Adrenal gland (tissue), 12 donors: Measurements from ENCODE around the gene MYO7A. TPM values are rescaled to one million over a fixed set of nuclear protein-coding genes. Genes with fewer than 3 reads are reported as not detected.

Experiments used
- DNase-seq, 7 donors: peaks; one replicate each; pipeline ENCODE4 v3.0.0-alpha.2; 2019 to 2020
- H3K27ac ChIP-seq, 5 donors: fragments of 200-600 bp; sonication (generic) in 4 of 5; 1 replicate in 3 of 5; 2 replicates in 2 of 5; pipeline versions ENCODE4 v1.5.1 to v1.8.0; 2016 to 2020; ENCODE audit warnings: mild to moderate bottlenecking in 1 of 5
- H3K27me3 ChIP-seq: fragments of 200-600 bp; 2 replicates; pipeline ENCODE4 v1.8.0; 2021
- H3K36me3 ChIP-seq, 2 donors: fragments of 200-600 bp; replicated peaks in 1 of 2; 1 replicate in 1 of 2; 2 replicates in 1 of 2; pipeline versions ENCODE4 v1.5.1 to v1.8.0; 2018 to 2022
- H3K4me1 ChIP-seq, 2 donors: fragments of 200-600 bp; replicated peaks in 1 of 2; 1 replicate in 1 of 2; 2 replicates in 1 of 2; pipeline versions ENCODE4 v1.5.1 to v1.8.0; 2018 to 2021
- H3K4me3 ChIP-seq, 4 donors: fragments of 200-600 bp; sonication (generic) in 3 of 4; one replicate each; pipeline ENCODE4 v1.5.1; 2016 to 2018
- H3K9me3 ChIP-seq, 3 donors: fragments of 200-600 bp; sonication (generic) in 1 of 3; replicated peaks in 1 of 3; 1 replicate in 2 of 3; 2 replicates in 1 of 3; pipeline versions ENCODE4 v1.5.1 to v1.8.0; 2016 to 2021
- CTCF ChIP-seq, 6 experiments: fragments of 450-650 bp in 4 of 6; fragments of 200-600 bp in 2 of 6; sonication (generic) in 1 of 6; IDR thresholded peaks; 1 replicate in 5 of 6; 2 replicates in 1 of 6; pipeline versions ENCODE4 v1.5.1 to v1.8.0; 2016 to 2021; ENCODE audit warnings: antibody characterized with exemption in 6 of 6, mild to moderate bottlenecking in 2 of 6, moderate library complexity in 1 of 6
- POLR2A ChIP-seq, 2 donors: fragments of 450-650 bp; IDR thresholded peaks; one replicate each; pipeline ENCODE4 v1.6.1; 2017; ENCODE audit warnings: antibody characterized with exemption in 2 of 2, mild to moderate bottlenecking in 2 of 2, moderate library complexity in 1 of 2
- WGBS, 4 donors: extraction: QIAGEN DNeasy Blood & Tissue Kit in 2 of 4; methylation state at CpG; one replicate each; pipeline versions ENCODE4 v1.1.5 to v1.1.7; 2013 to 2017; 5-methylcytosine and 5-hydroxymethylcytosine counted together
- intact Hi-C, 2 donors: fragments of 100-400 bp; cut with DNase I; formaldehyde crosslinking; loops; one replicate each; pipeline versions ENCODE4 v1.14.1 to v1.15.0; 2022 to 2023
- polyA plus RNA-seq, 3 donors: library from polyadenylated mRNA; stranded (reverse); fragments of 200-250 nt in 2 of 3; fragments of 350-450 nt in 1 of 3; fragmentation: Illumina TruSeq in 1 of 3; extraction: RNeasy Lipid Tissue Mini Kit (QIAGEN cat#74804) in 1 of 3; gene quantifications; one replicate each; pipeline ENCODE4 v1.2.3, GENCODE V29; 2013 to 2014
- total RNA-seq, 9 donors: library from RNA; depleted of rRNA in 4 of 9; stranded (reverse); fragments of >200 nt in 4 of 9; fragments of 120-200 nt in 1 of 9; fragmentation: NEBNext Ultra II Directional in 1 of 9; extraction: Animal tissue kit (Norgen Biotek cat#: 25700) in 1 of 9; gene quantifications; one replicate each; pipeline versions ENCODE4 v1.1.0 to v1.2.4, GENCODE V29; 2013 to 2023
- donor health status: healthy with polysubstance abuse.
- donor health status: Bipolar disorder and iron deficiency.
- donor health status: DM: yes; HTN: yes; CAD: no.
- donor health status: DM: no; HTN: no; CAD: no.
- donor health status: DM: no; HTN: no; CAD: no.
- donor health status: DM: yes; HTN: yes; CAD: no.

Gene MYO7A
- total and polyA plus RNA-seq, 12 donors: 5.5 to 175 (median 91.6) TPM

GRCh38 chr11:77193911-77194830 is 66.1 kb downstream of the MYO7A start:
- Histone ChIP-seq H3K27ac (no peak overlapping the region), H3K36me3 (peaks cover 0 to 68% of the 10 kb centered on the region in 2 donors), H3K9me3 (no peaks in the 10 kb centered on the region), H3K4me3 (no peak overlapping the region), H3K27me3 (no peaks in the 10 kb centered on the region), H3K4me1 (peaks cover 0 to 7% of the 10 kb centered on the region in 2 donors)
- 89 to 93% (median 91%) methylated on average over 10 to 15 of the region's 15 CpGs for WGBS, 4 donors
- intact Hi-C loops: no loop called here
- TF ChIP-seq POLR2A (IDR thresholded peaks at IDR 0.05) (no peak), CTCF (IDR thresholded peaks at IDR 0.05) (no peak)
- peak in 1 of 7 donors; percentile 5 for DNase-seq

GRCh38 chr11:77195071-77195755 is 67.2 kb downstream of the MYO7A start:
- Histone ChIP-seq H3K36me3 (peaks cover 0 to 59% of the 10 kb centered on the region in 2 donors), H3K27me3 (no peaks in the 10 kb centered on the region), H3K4me1 (peaks cover 0 to 12% of the 10 kb centered on the region in 2 donors), H3K9me3 (no peaks in the 10 kb centered on the region), H3K27ac (no peak overlapping the region), H3K4me3 (no peak overlapping the region)
- TF ChIP-seq CTCF (IDR thresholded peaks at IDR 0.05): no peak
- no peak for TF ChIP-seq POLR2A (IDR thresholded peaks at IDR 0.05)
- 80 to 90% (median 84%) methylated on average over 10 to 16 of the region's 16 CpGs for WGBS, 4 donors
- intact Hi-C loops: no loop called here
- DNase-seq: peak in 2 of 7 donors; percentile 5 to 11

GRCh38 chr11:77196961-77197360 is 68.9 kb downstream of the MYO7A start:
- WGBS, 4 donors: 85 to 88% (median 86%) methylated on average over 7 to 8 of the region's 8 CpGs
- intact Hi-C loops: no loop called here
- Histone ChIP-seq H3K4me3 (no peak overlapping the region), H3K9me3 (no peaks in the 10 kb centered on the region), H3K36me3 (peaks cover 0 to 56% of the 10 kb centered on the region in 2 donors), H3K4me1 (peaks cover 0 to 12% of the 10 kb centered on the region in 2 donors), H3K27ac (no peak overlapping the region), H3K27me3 (no peaks in the 10 kb centered on the region)
- DNase-seq: peak in 2 of 7 donors; percentile 3 to 9
- TF ChIP-seq POLR2A (IDR thresholded peaks at IDR 0.05) (no peak), CTCF (IDR thresholded peaks at IDR 0.05) (no peak)

- Histone ChIP-seq H3K27me3 (no peaks in the 10 kb centered on the region), H3K36me3 (peaks cover 0 to 57% of the 10 kb centered on the region in 2 donors), H3K9me3 (no peaks in the 10 kb centered on the region), H3K4me3 (no peak overlapping the region), H3K27ac (no peak overlapping the region), H3K4me1 (peaks cover 0 to 12% of the 10 kb centered on the region in 2 donors)
- peak in 4 of 7 donors; percentile 4 to 11 (median 10) for DNase-seq
- 91 to 97% (median 93%) methylated on average over 7 to 14 of the region's 14 CpGs for WGBS, 4 donors
- intact Hi-C loops: no loop called here
- TF ChIP-seq POLR2A (IDR thresholded peaks at IDR 0.05) (no peak), CTCF (IDR thresholded peaks at IDR 0.05) (no peak)
These were observed 69.7 kb downstream of the MYO7A start for GRCh38 chr11:77197626-77198320.
